ENCODE data around the gene TLR10. TPM values are rescaled to one million over a fixed set of nuclear protein-coding genes. Genes with fewer than 3 reads are reported as not detected.

The TLR10 gene
- total RNA-seq, 3 donors from 2014 or later = 0.48 to 1.3 (median 1.3) TPM

DNA sequence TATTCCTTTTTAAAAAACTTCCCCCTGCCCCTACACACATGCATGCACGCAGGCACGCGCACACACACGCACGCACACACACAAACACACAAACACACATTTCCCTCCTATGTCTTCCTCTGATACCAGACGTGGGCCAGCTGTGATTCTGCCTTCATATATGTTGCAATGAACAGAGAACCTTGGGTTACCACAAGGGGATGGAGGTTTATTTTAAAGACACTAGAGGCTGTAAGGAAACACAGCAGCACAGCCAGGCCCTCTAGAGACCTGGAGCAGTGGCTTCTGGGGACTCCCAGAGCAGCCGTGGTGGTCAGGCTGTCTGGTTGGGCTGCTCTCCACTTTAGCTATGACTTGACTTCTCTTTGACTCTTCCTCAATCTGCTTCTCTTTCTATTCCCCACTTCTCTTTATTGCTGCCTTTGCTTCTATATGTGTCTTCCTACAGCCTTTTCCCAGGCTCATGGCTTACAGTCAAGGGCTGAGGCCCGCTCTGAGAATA, 3.2 kb upstream of the TLR10 start:
- intact Hi-C loops (cut with DNase I; ENCODE audit: low total_unique reads) = no loop called here
- TF ChIP-seq POLR2A (IDR thresholded peaks at IDR 0.05) (no peak), POLR2AphosphoS5 (IDR thresholded peaks at IDR 0.05) (no peak)
- TF ChIP-seq, protein P1, sequence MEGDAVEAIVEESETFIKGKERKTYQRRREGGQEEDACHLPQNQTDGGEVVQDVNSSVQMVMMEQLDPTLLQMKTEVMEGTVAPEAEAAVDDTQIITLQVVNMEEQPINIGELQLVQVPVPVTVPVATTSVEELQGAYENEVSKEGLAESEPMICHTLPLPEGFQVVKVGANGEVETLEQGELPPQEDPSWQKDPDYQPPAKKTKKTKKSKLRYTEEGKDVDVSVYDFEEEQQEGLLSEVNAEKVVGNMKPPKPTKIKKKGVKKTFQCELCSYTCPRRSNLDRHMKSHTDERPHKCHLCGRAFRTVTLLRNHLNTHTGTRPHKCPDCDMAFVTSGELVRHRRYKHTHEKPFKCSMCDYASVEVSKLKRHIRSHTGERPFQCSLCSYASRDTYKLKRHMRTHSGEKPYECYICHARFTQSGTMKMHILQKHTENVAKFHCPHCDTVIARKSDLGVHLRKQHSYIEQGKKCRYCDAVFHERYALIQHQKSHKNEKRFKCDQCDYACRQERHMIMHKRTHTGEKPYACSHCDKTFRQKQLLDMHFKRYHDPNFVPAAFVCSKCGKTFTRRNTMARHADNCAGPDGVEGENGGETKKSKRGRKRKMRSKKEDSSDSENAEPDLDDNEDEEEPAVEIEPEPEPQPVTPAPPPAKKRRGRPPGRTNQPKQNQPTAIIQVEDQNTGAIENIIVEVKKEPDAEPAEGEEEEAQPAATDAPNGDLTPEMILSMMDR (IDR thresholded peaks at IDR 0.05) = no peak
- no peak overlapping the region for H3K4me3 ChIP-seq
- H3K36me3 ChIP-seq = no peaks in the 10 kb centered on the region
- no peaks in the 10 kb centered on the region for H3K9me3 ChIP-seq
- no peaks in the 10 kb centered on the region for H3K27me3 ChIP-seq
- no peak overlapping the region for H3K27ac ChIP-seq
- DNase-seq (ENCODE audit: low spot score in 2 of 2) = no peak
- no peaks in the 10 kb centered on the region for H3K4me1 ChIP-seq

- H3K27ac ChIP-seq = no peak overlapping the region
- TF ChIP-seq POLR2AphosphoS5 (IDR thresholded peaks at IDR 0.05) (no peak), POLR2A (IDR thresholded peaks at IDR 0.05) (no peak)
- TF ChIP-seq, protein P1 (IDR thresholded peaks at IDR 0.05) = no peak
These were observed 2.4 kb upstream of the TLR10 start for GRCh38 chr4:38785041-38785790.

DNA sequence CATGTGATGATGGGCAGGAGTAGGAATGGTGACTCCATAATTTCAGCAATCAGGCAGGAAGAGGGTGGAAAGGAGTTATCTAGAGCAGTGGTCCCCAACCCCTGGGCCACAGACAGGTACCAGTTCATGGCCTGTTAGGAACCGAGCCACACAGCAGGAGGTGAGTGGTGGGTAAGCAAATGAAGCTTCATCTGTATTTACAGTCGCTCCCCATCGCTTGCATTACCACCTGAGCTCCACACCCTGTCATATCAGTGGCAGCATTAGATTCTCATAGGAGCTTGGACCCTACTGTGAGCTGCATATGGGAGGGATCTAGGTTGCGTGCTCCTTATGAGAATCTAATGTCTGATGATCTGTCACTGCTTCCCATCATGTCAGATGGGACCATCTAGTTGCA, 1.4 kb upstream of the TLR10 start:
- H3K27ac ChIP-seq = no peak overlapping the region
- H3K4me3 ChIP-seq = no peak overlapping the region
- no peaks in the 10 kb centered on the region for H3K4me1 ChIP-seq
- intact Hi-C loops (cut with DNase I; ENCODE audit: low total_unique reads) = no loop called here
- no peaks in the 10 kb centered on the region for H3K27me3 ChIP-seq
- TF ChIP-seq, protein P1 (IDR thresholded peaks at IDR 0.05) = no peak
- no peaks in the 10 kb centered on the region for H3K36me3 ChIP-seq
- no peaks in the 10 kb centered on the region for H3K9me3 ChIP-seq
- DNase-seq (ENCODE audit: low spot score in 2 of 2) = no peak

More at GRCh38 chr4:38785041-38785790, 2.4 kb upstream of the TLR10 start:
- Histone ChIP-seq H3K9me3 (no peaks in the 10 kb centered on the region), H3K36me3 (no peaks in the 10 kb centered on the region), H3K27me3 (no peaks in the 10 kb centered on the region), H3K4me1 (no peaks in the 10 kb centered on the region), H3K4me3 (no peak overlapping the region)
- intact Hi-C loops (cut with DNase I; ENCODE audit: low total_unique reads) = no loop called here
- DNase-seq (ENCODE audit: low spot score in 2 of 2) = no peak

DNA sequence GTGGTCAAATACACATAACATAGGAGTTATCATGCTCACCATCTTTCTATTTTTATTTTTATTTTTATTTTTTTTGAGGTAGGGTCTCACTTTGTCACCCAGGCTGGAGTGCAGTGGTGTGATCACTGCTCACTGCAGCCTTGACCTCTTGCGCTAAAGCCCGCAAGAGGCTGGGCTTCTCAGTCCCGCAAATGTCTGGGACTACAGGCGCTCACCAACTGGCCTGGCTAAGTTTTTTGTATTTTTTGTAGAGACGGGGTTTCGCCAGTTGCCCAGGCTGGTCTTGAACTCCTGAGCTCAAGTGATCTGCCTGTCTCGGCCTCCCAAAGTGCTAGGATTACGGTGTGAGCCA, 295 bp upstream of the TLR10 start:
- DNase-seq (ENCODE audit: low spot score in 2 of 2) = no peak
- H3K9me3 ChIP-seq = no peaks in the 10 kb centered on the region
- no peaks in the 10 kb centered on the region for H3K36me3 ChIP-seq
- no peak overlapping the region for H3K4me3 ChIP-seq
- H3K4me1 ChIP-seq = no peaks in the 10 kb centered on the region
- intact Hi-C loops (cut with DNase I; ENCODE audit: low total_unique reads) = no loop called here
- H3K27ac ChIP-seq = no peak overlapping the region
- TF ChIP-seq POLR2A (IDR thresholded peaks at IDR 0.05) = no peak
- TF ChIP-seq, protein P1 (IDR thresholded peaks at IDR 0.05) = no peak
- no peak for TF ChIP-seq POLR2AphosphoS5 (IDR thresholded peaks at IDR 0.05)
- H3K27me3 ChIP-seq = no peaks in the 10 kb centered on the region

- TF ChIP-seq, protein P1 (IDR thresholded peaks at IDR 0.05) = no peak
- TF ChIP-seq POLR2A (IDR thresholded peaks at IDR 0.05) = no peak
- TF ChIP-seq POLR2AphosphoS5 (IDR thresholded peaks at IDR 0.05) = no peak
- Histone ChIP-seq H3K4me1 (no peaks in the 10 kb centered on the region), H3K27ac (no peak overlapping the region), H3K4me3 (no peak overlapping the region), H3K27me3 (no peaks in the 10 kb centered on the region), H3K36me3 (no peaks in the 10 kb centered on the region), H3K9me3 (no peaks in the 10 kb centered on the region)
- intact Hi-C loops (cut with DNase I; ENCODE audit: low total_unique reads) = no loop called here
- no peak for DNase-seq (ENCODE audit: low spot score in 2 of 2)
These were observed 932 bp downstream of the TLR10 start for GRCh38 chr4:38781854-38782261.

Data from breast epithelium (tissue), 4 donors.